Ovary (tissue), 9 donors: ENCODE data around the gene PIK3R4. TPM values are rescaled to one million over a fixed set of nuclear protein-coding genes. Genes with fewer than 3 reads are reported as not detected.
A peak's percentile ranks its signal among the peaks of the same experiment; 100 is the strongest.

Source experiments
- DNase-seq, 5 donors: peaks; one replicate each; pipeline ENCODE4 v3.0.0-alpha.2; 2019 to 2020
- H3K27ac ChIP-seq, 2 donors: fragments of 200-600 bp; one replicate each; pipeline versions ENCODE4 v1.5.1 to v1.8.0; 2019 to 2022
- H3K27me3 ChIP-seq: fragments of 200-600 bp; one replicate; pipeline ENCODE4 v1.8.0; 2022
- H3K36me3 ChIP-seq: fragments of 200-600 bp; sonication (generic); one replicate; pipeline ENCODE4 v1.5.1; 2019
- H3K4me1 ChIP-seq: one replicate; pipeline ENCODE4 v1.8.1; 2013; ENCODE audit warnings: mild to moderate bottlenecking, moderate library complexity; ENCODE audit not compliant: insufficient read depth
- H3K4me3 ChIP-seq: fragments of 200-600 bp; sonication (generic); one replicate; pipeline ENCODE4 v1.5.1; 2017
- H3K9me3 ChIP-seq, 2 donors: fragments of 200-600 bp in 1 of 2; sonication (generic) in 1 of 2; one replicate each; pipeline versions ENCODE4 v1.5.1 to v1.8.1; 2013 to 2019; ENCODE audit warnings: mild to moderate bottlenecking in 1 of 2, moderate library complexity in 1 of 2
- EP300 ChIP-seq: sonication (generic); formaldehyde crosslinking; IDR thresholded peaks from one replicate; pipeline ENCODE4 v1.6.1; 2017; ENCODE audit warnings: antibody characterized with exemption
- POLR2A ChIP-seq: fragments of 450-650 bp; IDR thresholded peaks from one replicate; pipeline ENCODE4 v1.6.1; 2017; ENCODE audit warnings: antibody characterized with exemption, mild to moderate bottlenecking, moderate library complexity
- WGBS, 3 donors: extraction: QIAGEN DNeasy Blood & Tissue Kit in 1 of 3; methylation state at CpG; one replicate each; pipeline versions ENCODE4 v1.1.5 to v1.1.7; 2013 to 2017; 5-methylcytosine and 5-hydroxymethylcytosine counted together
- intact Hi-C, 4 donors: fragments of 100-400 bp; cut with DNase I; formaldehyde crosslinking; loops; one replicate each; pipeline versions ENCODE4 v1.11.0 to v1.15.1; 2022 to 2023
- polyA plus RNA-seq, 2 donors: library from polyadenylated mRNA; stranded (reverse); fragments of 200-250 nt in 1 of 2; fragments of 350-450 nt in 1 of 2; fragmentation: Illumina TruSeq in 1 of 2; extraction: RNeasy Lipid Tissue Mini Kit (QIAGEN cat#74804) in 1 of 2; gene quantifications; one replicate each; pipeline ENCODE4 v1.2.3, GENCODE V29; 2013 to 2014
- total RNA-seq, 7 donors: library from RNA; depleted of rRNA in 2 of 7; stranded (reverse); fragments of >200 nt in 2 of 7; fragmentation: NEBNext Ultra II Directional in 3 of 7; extraction: Animal tissue kit (Norgen Biotek cat#: 25700) in 3 of 7; gene quantifications; one replicate each; pipeline versions ENCODE4 v1.1.0 to v1.2.4, GENCODE V29; 2016 to 2023
- TF ChIP-seq, protein P1 (sequence below), 3 donors: fragments of 450-650 bp in 2 of 3; fragments of 200-600 bp in 1 of 3; IDR thresholded peaks; one replicate each; pipeline versions ENCODE4 v1.5.1 to v1.8.0; 2016 to 2022; ENCODE audit warnings: antibody characterized with exemption in 3 of 3, mild to moderate bottlenecking in 1 of 3
- donor health status: DM: no; HTN: no; CAD: no; lungs with moderate emphysema.
- donor health status: DM: no; HTN: no; CAD: no.
- donor health status: Bipolar disorder and iron deficiency.
- donor health status: DM: yes; HTN: yes; CAD: no.
- donor health status: DM: no; HTN: no; CAD: no.
- donor health status: DM: yes; HTN: yes; CAD: no.

PIK3R4 gene
- total and polyA plus RNA-seq, 9 donors: 22.1 to 43.8 (median 29.7) TPM

- WGBS, 3 donors: 54 to 62% (median 59%) methylated on average over 1 of the region's 1 CpG
- intact Hi-C loops: no loop called here
- no peak overlapping the region for H3K27ac ChIP-seq
These were observed 86.7 kb downstream of the PIK3R4 start for GRCh38 chr3:130659911-130660310.

GRCh38 chr3:130658678-130659077 is 88.0 kb downstream of the PIK3R4 start:
- WGBS, 3 donors: 21 to 35% (median 27%) methylated on average over 4 of the region's 4 CpGs
- peak; percentile 13 to 44 (median 39) for DNase-seq
- intact Hi-C loops: no loop called here
- no peak for TF ChIP-seq POLR2A
- TF ChIP-seq EP300: no peak
- TF ChIP-seq, protein P1, sequence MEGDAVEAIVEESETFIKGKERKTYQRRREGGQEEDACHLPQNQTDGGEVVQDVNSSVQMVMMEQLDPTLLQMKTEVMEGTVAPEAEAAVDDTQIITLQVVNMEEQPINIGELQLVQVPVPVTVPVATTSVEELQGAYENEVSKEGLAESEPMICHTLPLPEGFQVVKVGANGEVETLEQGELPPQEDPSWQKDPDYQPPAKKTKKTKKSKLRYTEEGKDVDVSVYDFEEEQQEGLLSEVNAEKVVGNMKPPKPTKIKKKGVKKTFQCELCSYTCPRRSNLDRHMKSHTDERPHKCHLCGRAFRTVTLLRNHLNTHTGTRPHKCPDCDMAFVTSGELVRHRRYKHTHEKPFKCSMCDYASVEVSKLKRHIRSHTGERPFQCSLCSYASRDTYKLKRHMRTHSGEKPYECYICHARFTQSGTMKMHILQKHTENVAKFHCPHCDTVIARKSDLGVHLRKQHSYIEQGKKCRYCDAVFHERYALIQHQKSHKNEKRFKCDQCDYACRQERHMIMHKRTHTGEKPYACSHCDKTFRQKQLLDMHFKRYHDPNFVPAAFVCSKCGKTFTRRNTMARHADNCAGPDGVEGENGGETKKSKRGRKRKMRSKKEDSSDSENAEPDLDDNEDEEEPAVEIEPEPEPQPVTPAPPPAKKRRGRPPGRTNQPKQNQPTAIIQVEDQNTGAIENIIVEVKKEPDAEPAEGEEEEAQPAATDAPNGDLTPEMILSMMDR (IDR thresholded peaks at IDR 0.05): no peak
- H3K4me3 ChIP-seq: no peak overlapping the region
- no peak overlapping the region for H3K27ac ChIP-seq
- H3K9me3 ChIP-seq: no peaks in the 10 kb centered on the region
- H3K36me3 ChIP-seq: no peaks in the 10 kb centered on the region
- H3K27me3 ChIP-seq: no peaks in the 10 kb centered on the region
- peaks cover 4% of the 10 kb centered on the region for H3K4me1 ChIP-seq

More at GRCh38 chr3:130659911-130660310, 86.7 kb downstream of the PIK3R4 start:
- no peaks in the 10 kb centered on the region for H3K36me3 ChIP-seq
- peaks cover 4% of the 10 kb centered on the region for H3K4me1 ChIP-seq
- TF ChIP-seq POLR2A: no peak
- no peak for TF ChIP-seq EP300
- TF ChIP-seq, protein P1 (IDR thresholded peaks at IDR 0.05): no peak
- no peaks in the 10 kb centered on the region for H3K9me3 ChIP-seq
- DNase-seq: no peak
- no peaks in the 10 kb centered on the region for H3K27me3 ChIP-seq
- H3K4me3 ChIP-seq: no peak overlapping the region

DNA sequence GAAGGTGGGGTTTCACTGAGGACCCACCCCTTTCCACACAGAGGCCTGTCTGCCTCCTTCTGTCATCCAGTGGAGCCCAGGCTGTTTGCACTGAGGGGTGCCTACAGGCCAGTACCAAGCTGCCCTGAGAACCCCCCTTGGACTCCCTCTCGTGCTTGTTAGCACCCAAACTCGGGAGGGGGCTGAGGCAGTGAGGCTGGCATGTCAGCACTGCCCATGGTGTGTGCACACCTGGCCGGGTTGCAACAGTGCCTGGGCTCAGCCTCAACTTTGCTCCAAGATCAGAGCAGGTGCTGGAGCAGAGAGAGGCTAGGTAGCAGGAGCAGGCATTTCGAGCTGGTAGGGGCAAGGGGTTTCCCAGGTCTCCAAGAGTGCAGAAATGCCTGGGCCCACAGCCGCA is 90.0 kb downstream of the PIK3R4 start:
- DNase-seq: no peak
- Histone ChIP-seq H3K4me1 (peaks cover 4% of the 10 kb centered on the region), H3K9me3 (no peaks in the 10 kb centered on the region), H3K4me3 (no peak overlapping the region), H3K27me3 (no peaks in the 10 kb centered on the region), H3K36me3 (no peaks in the 10 kb centered on the region), H3K27ac (no peak overlapping the region)
- intact Hi-C loops: no loop called here
- WGBS, 3 donors: 93 to 97% (median 95%) methylated on average over 5 of the region's 5 CpGs
- TF ChIP-seq, protein P1 (IDR thresholded peaks at IDR 0.05): no peak
- no peak for TF ChIP-seq EP300
- TF ChIP-seq POLR2A: no peak

- no peaks in the 10 kb centered on the region for H3K9me3 ChIP-seq
- 83 to 95% (median 91%) methylated on average over 2 of the region's 2 CpGs for WGBS, 3 donors
- TF ChIP-seq POLR2A: no peak
- TF ChIP-seq EP300: no peak
- TF ChIP-seq, protein P1 (IDR thresholded peaks at IDR 0.05): no peak
- no peak for DNase-seq
- H3K27ac ChIP-seq: no peak overlapping the region
- no peaks in the 10 kb centered on the region for H3K27me3 ChIP-seq
- no peak overlapping the region for H3K4me3 ChIP-seq
- peaks cover 4% of the 10 kb centered on the region for H3K4me1 ChIP-seq
- intact Hi-C loops: no loop called here
- no peaks in the 10 kb centered on the region for H3K36me3 ChIP-seq
These were observed 91.7 kb downstream of the PIK3R4 start for GRCh38 chr3:130654921-130655320.
